Measurements from ENCODE around the gene KIF21A. TPM values are rescaled to one million over a fixed set of nuclear protein-coding genes. Genes with fewer than 3 reads are reported as not detected.

KIF21A gene
- 54.1 and 57.3 TPM in 2 replicates for total RNA-seq
- long read RNA-seq, partial matches to known transcripts: 94 of 102 reads
- long read RNA-seq, other reads (novel, unspliced or antisense): 8 of 102 reads

GRCh38 chr12:39443081-39443928, at the start of gene KIF21A:
TSS of gene KIF21A (minus strand) at chr12:39443120. CDS start at chr12:39442970, 150 bp downstream.
- DNase-seq (ENCODE audit: low spot score, unreplicated experiment): peak; percentile 91
- Mint-ChIP-seq H3K4me1 (ENCODE audit: low read depth) (peaks cover 34% of the 10 kb centered on the region), H3K27ac (peak within 1 kb of the TSS; percentile 97), H3K9me3 (ENCODE audit: low read depth) (no peaks in the 10 kb centered on the region), H3K27me3 (no peaks in the 10 kb centered on the region), H3K36me3 (ENCODE audit: insufficient read depth) (no peaks in the 10 kb centered on the region), H3K4me3 (ENCODE audit: low read depth) (peak within 1 kb of the TSS; percentile 95)
- peak; percentile 80 for TF ChIP-seq CTCF (IDR thresholded peaks at IDR 0.05; ENCODE audit: unreplicated experiment)

- DNase-seq (ENCODE audit: low spot score, unreplicated experiment): no peak
- H3K9me3 Mint-ChIP-seq (ENCODE audit: low read depth): no peaks in the 10 kb centered on the region
- H3K4me3 Mint-ChIP-seq (ENCODE audit: low read depth): no peak overlapping the region
- H3K4me1 Mint-ChIP-seq (ENCODE audit: low read depth): no peaks in the 10 kb centered on the region
- H3K27me3 Mint-ChIP-seq: no peaks in the 10 kb centered on the region
- TF ChIP-seq CTCF (IDR thresholded peaks at IDR 0.05; ENCODE audit: unreplicated experiment): no peak
- no peak overlapping the region for H3K27ac Mint-ChIP-seq
- H3K36me3 Mint-ChIP-seq (ENCODE audit: insufficient read depth): no peaks in the 10 kb centered on the region
Measured at GRCh38 chr12:39490500-39491282, 47.8 kb upstream of the KIF21A start.

- H3K9me3 Mint-ChIP-seq (ENCODE audit: low read depth): no peaks in the 10 kb centered on the region
- H3K36me3 Mint-ChIP-seq (ENCODE audit: insufficient read depth): no peaks in the 10 kb centered on the region
- no peak for DNase-seq (ENCODE audit: low spot score, unreplicated experiment)
- no peak overlapping the region for H3K27ac Mint-ChIP-seq
- no peaks in the 10 kb centered on the region for H3K27me3 Mint-ChIP-seq
- no peak overlapping the region for H3K4me3 Mint-ChIP-seq (ENCODE audit: low read depth)
- no peak for TF ChIP-seq CTCF (IDR thresholded peaks at IDR 0.05; ENCODE audit: unreplicated experiment)
- no peaks in the 10 kb centered on the region for H3K4me1 Mint-ChIP-seq (ENCODE audit: low read depth)
Measured at GRCh38 chr12:39483597-39483996, 40.7 kb upstream of the KIF21A start.

GRCh38 chr12:39483042-39483441, 40.1 kb upstream of the KIF21A start:
- Mint-ChIP-seq H3K4me1 (ENCODE audit: low read depth) (no peaks in the 10 kb centered on the region), H3K4me3 (ENCODE audit: low read depth) (no peak overlapping the region), H3K9me3 (ENCODE audit: low read depth) (no peaks in the 10 kb centered on the region), H3K36me3 (ENCODE audit: insufficient read depth) (no peaks in the 10 kb centered on the region), H3K27ac (no peak overlapping the region), H3K27me3 (no peaks in the 10 kb centered on the region)
- DNase-seq (ENCODE audit: low spot score, unreplicated experiment): no peak
- no peak for TF ChIP-seq CTCF (IDR thresholded peaks at IDR 0.05; ENCODE audit: unreplicated experiment)

GRCh38 chr12:39476894-39477293, 34.0 kb upstream of the KIF21A start:
- H3K9me3 Mint-ChIP-seq (ENCODE audit: low read depth): peaks cover 13% of the 10 kb centered on the region
- TF ChIP-seq CTCF (IDR thresholded peaks at IDR 0.05; ENCODE audit: unreplicated experiment): no peak
- no peak for DNase-seq (ENCODE audit: low spot score, unreplicated experiment)
- H3K27ac Mint-ChIP-seq: no peak overlapping the region
- no peaks in the 10 kb centered on the region for H3K27me3 Mint-ChIP-seq
- H3K4me3 Mint-ChIP-seq (ENCODE audit: low read depth): no peak overlapping the region
- peaks cover 3% of the 10 kb centered on the region for H3K4me1 Mint-ChIP-seq (ENCODE audit: low read depth)
- peaks cover 1% of the 10 kb centered on the region for H3K36me3 Mint-ChIP-seq (ENCODE audit: insufficient read depth)

All from progenitor cell of endocrine pancreas (in vitro differentiated cells).